Omental fat pad (tissue), 4 donors: ENCODE results near the gene ALKBH2. TPM values are rescaled to one million over a fixed set of nuclear protein-coding genes. Genes with fewer than 3 reads are reported as not detected.
"Not testable (repeated sequence)": the region's sequence is repeated elsewhere in the genome, so short reads cannot be mapped to it uniquely, and the experiment has no call there.

Experiments used
- ATAC-seq: fragments of 150-250 bp; one replicate; pipeline ENCODE4 v1.9.1; 2016; ENCODE audit warnings: mild to moderate bottlenecking, moderate library complexity; ENCODE audit not compliant: low FRiP score
- DNase-seq: peaks from one replicate; pipeline ENCODE4 v3.0.0-alpha.2; 2019; ENCODE audit warnings: low spot score
- total RNA-seq, 4 donors: library from RNA; depleted of rRNA; stranded (reverse); fragments of >200 nt; gene quantifications; one replicate each; pipeline ENCODE4 v1.1.0, GENCODE V29; 2016
- TF ChIP-seq, protein P1 (sequence below), 3 donors: fragments of 450-650 bp; IDR thresholded peaks; one replicate each; pipeline ENCODE4 v1.5.1; 2016 to 2017; ENCODE audit warnings: antibody characterized with exemption in 3 of 3, mild to moderate bottlenecking in 3 of 3, moderate library complexity in 2 of 3

Gene ALKBH2
- total RNA-seq, 4 donors from 2014 or later = 15.3 to 34.0 (median 17.5) TPM

DNA sequence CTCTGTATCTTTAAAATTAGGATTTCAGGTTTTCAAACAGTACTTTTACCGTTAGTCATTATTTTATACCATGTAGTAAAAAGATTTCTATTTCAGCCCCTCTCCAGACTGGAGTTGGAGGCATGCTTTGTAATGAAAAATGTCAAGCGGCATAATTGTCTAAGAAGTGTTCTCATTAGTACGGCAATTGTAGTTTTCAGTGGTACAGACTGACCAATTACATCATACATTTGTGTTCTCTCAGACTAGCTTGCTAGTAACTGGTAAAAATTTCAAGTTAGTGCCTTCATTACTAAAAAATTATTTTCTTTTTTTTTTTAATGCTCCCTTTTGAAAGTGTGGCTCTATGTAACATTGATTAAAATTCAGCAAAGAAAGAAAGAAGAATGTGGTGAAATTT is 36.4 kb downstream of the ALKBH2 start:
- no peak for ATAC-seq
- no peak for DNase-seq

DNA sequence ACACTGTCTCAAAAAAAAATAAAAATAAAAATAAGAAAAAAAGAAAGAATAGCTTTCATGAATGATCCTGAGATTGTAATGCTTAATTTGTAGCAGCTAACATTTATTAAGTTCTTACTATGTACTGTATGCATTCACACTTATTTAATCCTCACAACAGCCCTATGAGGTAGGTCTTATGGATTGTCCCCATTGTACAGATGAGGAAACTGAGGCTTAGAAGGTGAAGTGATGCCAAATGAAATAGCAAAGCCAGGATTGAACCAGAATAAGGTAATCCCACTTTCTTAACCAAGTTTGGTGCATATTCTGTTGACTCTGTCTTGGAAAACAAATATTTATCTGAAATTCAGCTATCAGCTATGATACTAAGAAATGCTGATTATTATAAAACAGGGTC is 38.8 kb downstream of the ALKBH2 start:
- ATAC-seq = no peak
- no peak for DNase-seq
- TF ChIP-seq, protein P1, sequence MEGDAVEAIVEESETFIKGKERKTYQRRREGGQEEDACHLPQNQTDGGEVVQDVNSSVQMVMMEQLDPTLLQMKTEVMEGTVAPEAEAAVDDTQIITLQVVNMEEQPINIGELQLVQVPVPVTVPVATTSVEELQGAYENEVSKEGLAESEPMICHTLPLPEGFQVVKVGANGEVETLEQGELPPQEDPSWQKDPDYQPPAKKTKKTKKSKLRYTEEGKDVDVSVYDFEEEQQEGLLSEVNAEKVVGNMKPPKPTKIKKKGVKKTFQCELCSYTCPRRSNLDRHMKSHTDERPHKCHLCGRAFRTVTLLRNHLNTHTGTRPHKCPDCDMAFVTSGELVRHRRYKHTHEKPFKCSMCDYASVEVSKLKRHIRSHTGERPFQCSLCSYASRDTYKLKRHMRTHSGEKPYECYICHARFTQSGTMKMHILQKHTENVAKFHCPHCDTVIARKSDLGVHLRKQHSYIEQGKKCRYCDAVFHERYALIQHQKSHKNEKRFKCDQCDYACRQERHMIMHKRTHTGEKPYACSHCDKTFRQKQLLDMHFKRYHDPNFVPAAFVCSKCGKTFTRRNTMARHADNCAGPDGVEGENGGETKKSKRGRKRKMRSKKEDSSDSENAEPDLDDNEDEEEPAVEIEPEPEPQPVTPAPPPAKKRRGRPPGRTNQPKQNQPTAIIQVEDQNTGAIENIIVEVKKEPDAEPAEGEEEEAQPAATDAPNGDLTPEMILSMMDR (IDR thresholded peaks at IDR 0.05) = no peak

More for the DNA sequence above, 36.4 kb downstream of the ALKBH2 start:
- TF ChIP-seq, protein P1 (IDR thresholded peaks at IDR 0.05) = no peak

- not testable (repeated sequence) for ATAC-seq
These were observed 39.2 kb downstream of the ALKBH2 start for GRCh38 chr12:109054124-109054513.

DNA sequence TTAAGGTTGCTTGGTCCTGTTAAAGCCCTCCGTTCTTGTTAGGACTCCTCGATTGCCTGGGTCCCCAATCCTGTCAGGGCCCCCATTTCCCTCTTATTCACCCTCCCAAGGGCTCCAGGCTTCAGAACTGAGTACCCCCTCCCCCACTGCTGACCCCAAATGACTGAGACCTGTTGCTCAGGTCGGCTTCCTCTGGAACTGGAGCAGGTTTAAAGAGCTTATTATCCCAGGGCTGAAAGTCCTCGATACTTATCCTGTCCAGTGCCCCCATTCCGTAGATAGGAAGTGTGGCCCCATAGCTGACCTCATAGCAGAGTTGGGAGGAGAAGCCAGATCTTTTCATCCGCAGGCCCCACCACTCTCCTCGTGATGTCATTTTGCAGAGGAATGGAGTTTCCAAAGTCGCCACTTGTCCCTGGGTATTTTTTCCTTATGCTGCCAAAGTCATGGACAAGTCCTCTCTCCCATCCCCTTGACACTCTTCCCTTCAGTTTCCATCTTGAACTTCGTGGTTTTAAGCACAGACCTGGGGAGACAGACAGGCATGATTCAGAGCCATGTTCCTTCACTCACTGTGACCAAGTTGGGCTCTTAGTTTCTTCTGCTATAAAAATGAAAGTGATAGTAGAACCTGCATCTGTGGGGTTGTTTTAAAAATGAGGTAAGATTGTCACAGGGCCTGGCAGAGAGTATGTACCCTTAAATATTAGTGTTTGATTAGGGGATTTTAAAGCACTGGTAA is 39.7 kb downstream of the ALKBH2 start:
- ATAC-seq (no peak), DNase-seq (no peak)
- TF ChIP-seq, protein P1 (IDR thresholded peaks at IDR 0.05) = no peak

More at GRCh38 chr12:109054124-109054513, 39.2 kb downstream of the ALKBH2 start:
- DNase-seq = not testable (repeated sequence)

DNA sequence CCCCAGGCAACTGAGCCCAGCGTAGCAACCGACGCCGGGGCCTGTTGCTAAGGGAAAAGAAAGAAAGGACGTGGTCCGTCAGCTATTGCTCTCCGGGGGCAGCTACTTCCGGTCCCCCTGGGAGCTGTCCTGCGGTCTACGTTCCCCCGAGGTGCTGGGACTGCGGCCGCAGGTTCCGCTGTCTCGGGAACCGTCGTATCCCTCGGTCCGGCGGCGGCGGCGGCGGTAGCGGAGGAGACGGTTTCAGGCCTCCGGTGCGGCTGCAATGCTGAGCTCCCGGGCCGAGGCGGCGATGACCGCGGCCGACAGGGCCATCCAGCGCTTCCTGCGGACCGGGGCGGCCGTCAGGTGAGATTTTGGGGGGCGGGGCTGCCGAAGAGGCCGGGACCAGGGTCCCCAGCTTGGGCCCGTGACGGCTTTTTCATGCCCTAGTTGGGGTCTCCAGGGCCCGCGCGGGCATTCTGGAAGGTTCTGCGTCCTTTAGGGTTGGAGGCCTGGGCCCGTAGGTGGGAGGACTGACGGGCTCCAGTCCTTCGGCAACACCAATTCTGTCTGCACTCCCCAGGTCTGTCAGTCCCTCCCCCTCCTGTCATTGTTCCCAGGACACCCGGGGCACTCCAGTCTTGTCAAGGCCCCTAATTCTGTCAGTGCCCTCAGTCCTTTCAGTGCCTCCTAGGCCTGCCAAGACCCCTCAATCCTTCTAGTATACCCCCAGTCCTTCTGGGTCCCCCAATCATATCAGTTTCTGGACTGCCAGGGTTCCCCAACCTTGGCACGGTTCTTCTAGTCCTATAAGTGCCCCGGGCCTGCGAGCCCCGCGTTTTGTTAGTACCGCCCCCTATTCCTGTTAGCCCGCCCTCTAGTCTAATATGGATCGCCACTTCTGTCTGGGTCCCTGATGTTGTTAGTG is 40.6 kb downstream of the ALKBH2 start, which contains the start of gene USP30:
Gene USP30, plus strand, starts transcription at position 163 of the 910 bp plus-strand sequence. Its CDS starts 103 bp downstream, at position 266.
- ATAC-seq = peak; percentile 94
- TF ChIP-seq, protein P1 (IDR thresholded peaks at IDR 0.05) = no peak
- peak; percentile 40 for DNase-seq

DNA sequence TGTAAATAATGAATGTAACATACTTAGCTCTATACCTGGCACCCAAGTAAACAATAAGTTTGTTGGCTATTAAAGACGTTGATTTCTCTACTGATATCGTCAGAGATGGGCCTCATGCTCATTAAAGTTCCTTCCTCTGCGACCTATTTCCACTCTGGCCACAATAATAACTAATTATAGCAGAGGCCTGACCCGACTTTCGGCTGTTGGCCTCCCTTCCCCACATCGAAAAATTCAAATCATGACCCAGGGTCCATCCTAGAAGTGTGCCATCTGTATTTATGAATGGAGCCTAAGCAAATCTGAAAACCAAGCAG is 41.2 kb downstream of the ALKBH2 start:
- TF ChIP-seq, protein P1 (IDR thresholded peaks at IDR 0.05) = no peak
- DNase-seq = no peak
- ATAC-seq = no peak

- not testable (repeated sequence) for DNase-seq, ATAC-seq
These were observed 43.5 kb downstream of the ALKBH2 start for GRCh38 chr12:109049794-109050193.

DNA sequence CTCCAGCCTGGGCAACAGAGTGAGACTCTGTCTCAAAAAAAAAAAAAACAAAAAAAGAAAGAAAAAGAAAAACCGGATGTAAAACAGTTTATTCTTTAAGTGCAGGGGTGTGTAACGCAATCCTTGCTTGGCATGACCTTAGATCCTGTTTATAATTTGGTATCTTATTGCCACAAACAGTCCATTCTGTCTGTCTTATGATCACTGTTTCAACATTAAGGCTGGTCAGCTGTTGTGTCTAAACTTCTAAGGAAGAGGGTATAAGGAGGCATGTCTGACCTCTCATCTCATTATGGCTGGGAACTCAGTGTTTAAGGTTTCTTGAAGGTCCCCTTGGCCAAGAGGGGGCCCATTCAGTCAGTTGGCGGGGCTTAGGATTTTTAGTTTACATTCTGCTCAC is 44.6 kb downstream of the ALKBH2 start:
- DNase-seq, ATAC-seq: not testable (repeated sequence)
